Activated naive CD4-positive, alpha-beta T cell treated with anti-CD3 and anti-CD28 coated beads, Interleukin-2, amount 10 ng/mL, durations not matched to agents 7 days and 5 days (primary cell): ENCODE measurements around the gene BOC.

ENCODE experiments used
- CTCF ChIA-PET: fragments of 350-600 bp; sonication (Branson Sonifier 250); formaldehyde crosslinking; loops from one replicate; lab custom pipeline; 2021; ENCODE audit warnings: antibody characterized with exemption; lab: Charles Lee
- DNase-seq: peaks from one replicate; pipeline ENCODE4 v3.0.0-alpha.2; 2020
- H3K27ac Mint-ChIP-seq: one replicate; pipeline ENCODE4 v1.8.0; 2021; ENCODE audit warnings: mild to moderate bottlenecking, moderate library complexity, mixed read lengths
- H3K27me3 Mint-ChIP-seq: one replicate; pipeline ENCODE4 v1.8.0; 2021; ENCODE audit warnings: mild to moderate bottlenecking, mixed read lengths
- H3K36me3 Mint-ChIP-seq: one replicate; pipeline ENCODE4 v1.8.0; 2021; ENCODE audit warnings: mixed read lengths
- H3K4me1 Mint-ChIP-seq: one replicate; pipeline ENCODE4 v1.8.0; 2021; ENCODE audit warnings: mixed read lengths
- H3K4me3 Mint-ChIP-seq: one replicate; pipeline ENCODE4 v1.8.0; 2021; ENCODE audit warnings: mild to moderate bottlenecking, moderate library complexity, mixed read lengths
- H3K9me3 Mint-ChIP-seq: one replicate; pipeline ENCODE4 v1.8.0; 2021; ENCODE audit warnings: mixed read lengths

Gene BOC

DNA sequence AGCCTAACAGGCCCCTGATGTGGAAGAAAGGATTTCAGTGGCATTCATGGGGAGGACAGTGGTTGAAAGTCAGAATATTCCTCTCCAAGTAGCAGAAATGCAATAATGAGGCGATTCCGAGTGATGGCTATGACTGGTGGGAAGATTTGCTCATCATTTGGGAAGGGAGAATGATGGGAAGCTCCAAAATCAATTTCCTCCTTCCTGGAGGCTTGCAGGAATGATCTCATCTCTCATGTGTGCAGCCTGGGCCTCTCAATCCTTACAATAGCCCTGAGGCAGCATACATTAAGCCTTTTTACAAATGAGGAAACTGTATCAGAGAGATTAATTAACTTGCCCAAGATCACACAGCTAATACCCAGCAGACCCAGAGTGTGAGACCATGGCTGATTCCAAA is 58.7 kb downstream of the BOC start:
- no peaks in the 10 kb centered on the region for H3K4me1 Mint-ChIP-seq
- H3K27me3 Mint-ChIP-seq = peaks cover 17% of the 10 kb centered on the region
- no peaks in the 10 kb centered on the region for H3K36me3 Mint-ChIP-seq
- no peak overlapping the region for H3K4me3 Mint-ChIP-seq
- H3K27ac Mint-ChIP-seq = no peak overlapping the region
- H3K9me3 Mint-ChIP-seq = no peaks in the 10 kb centered on the region
- DNase-seq = no peak
- CTCF ChIA-PET = no interaction called here

DNA sequence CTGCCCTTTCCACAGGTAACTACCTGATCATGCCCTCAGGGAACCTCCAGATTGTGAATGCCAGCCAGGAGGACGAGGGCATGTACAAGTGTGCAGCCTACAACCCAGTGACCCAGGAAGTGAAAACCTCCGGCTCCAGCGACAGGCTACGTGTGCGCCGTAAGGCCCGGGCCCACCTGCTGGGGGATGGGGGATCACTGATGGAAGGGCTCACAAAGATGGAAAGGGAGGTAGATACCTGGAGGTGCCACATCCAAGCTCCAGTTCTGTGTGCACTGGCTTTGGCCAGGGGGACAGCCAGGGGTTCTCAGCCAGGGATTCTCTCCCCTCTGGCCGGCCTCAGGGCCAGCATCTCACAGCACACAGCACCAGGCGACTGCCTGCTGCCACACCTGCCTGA is 59.4 kb downstream of the BOC start:
- Mint-ChIP-seq H3K27me3 (peaks cover 15% of the 10 kb centered on the region), H3K4me3 (no peak overlapping the region), H3K27ac (no peak overlapping the region), H3K36me3 (no peaks in the 10 kb centered on the region), H3K9me3 (no peaks in the 10 kb centered on the region), H3K4me1 (peaks cover 1% of the 10 kb centered on the region)
- CTCF ChIA-PET = no interaction called here
- no peak for DNase-seq

DNA sequence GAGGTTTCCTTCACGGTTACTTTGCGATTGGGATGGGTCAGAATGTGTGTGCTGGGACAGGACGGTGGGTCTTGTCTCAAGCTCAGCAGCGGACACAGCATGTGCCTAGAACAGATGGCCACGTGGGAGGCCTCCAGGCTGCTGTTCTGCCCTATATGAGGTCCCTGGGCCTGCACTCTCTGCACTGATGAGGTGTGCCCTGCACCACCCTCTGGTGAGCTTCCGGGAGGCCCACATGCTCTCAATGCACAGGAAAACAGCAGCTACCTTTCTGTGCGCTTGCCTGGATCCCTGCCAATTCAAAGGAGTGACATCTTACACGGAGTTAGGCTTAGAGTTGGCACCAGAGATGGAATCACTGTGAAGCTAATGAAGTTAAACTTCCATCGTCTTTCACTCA is 59.8 kb downstream of the BOC start:
- Mint-ChIP-seq H3K27ac (no peak overlapping the region), H3K27me3 (peaks cover 15% of the 10 kb centered on the region), H3K4me1 (peaks cover 5% of the 10 kb centered on the region), H3K4me3 (no peak overlapping the region), H3K9me3 (no peaks in the 10 kb centered on the region), H3K36me3 (no peaks in the 10 kb centered on the region)
- CTCF ChIA-PET = no interaction called here
- DNase-seq = no peak

DNA sequence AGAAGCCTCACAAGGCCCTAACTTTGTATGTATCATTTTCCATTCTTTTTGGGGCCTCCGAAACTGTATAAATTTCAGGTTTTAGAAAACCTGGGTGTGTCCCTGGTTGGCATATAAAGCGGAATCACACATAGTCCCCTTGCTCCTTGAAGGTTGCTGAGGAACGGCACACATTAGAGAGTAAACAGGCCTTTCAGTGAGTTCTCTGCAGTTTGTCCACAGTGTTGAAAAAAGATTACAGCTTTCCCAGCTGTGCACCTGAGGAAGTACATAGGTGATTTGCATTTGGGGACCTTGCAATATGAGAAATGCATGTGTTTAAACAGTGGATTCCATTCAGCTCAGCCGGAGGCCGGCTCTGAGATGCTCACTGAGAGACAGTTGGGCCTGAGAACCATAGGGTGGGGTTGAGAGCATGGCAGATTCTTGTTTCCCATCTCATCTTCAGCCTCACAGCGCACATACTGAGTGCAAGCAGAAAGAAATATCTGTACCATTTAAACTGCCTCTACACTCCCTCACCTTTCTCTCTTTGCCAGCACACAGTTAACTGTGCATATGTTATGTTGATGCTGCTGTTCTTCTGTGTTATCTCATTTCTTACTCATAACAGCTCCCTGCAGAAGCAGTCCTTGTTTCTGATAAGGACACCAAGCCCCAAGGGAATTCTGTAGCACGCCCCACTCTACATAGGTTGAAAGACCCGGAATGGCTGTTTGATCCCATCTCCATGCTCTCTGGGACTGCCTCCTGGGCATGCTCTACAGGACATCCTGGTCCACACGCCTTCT is 60.4 kb downstream of the BOC start:
- H3K27ac Mint-ChIP-seq = no peak overlapping the region
- no peak for DNase-seq
- H3K9me3 Mint-ChIP-seq = no peaks in the 10 kb centered on the region
- CTCF ChIA-PET = no interaction called here
- H3K4me3 Mint-ChIP-seq = no peak overlapping the region
- H3K4me1 Mint-ChIP-seq = peaks cover 10% of the 10 kb centered on the region
- no peaks in the 10 kb centered on the region for H3K36me3 Mint-ChIP-seq
- H3K27me3 Mint-ChIP-seq = peaks cover 15% of the 10 kb centered on the region

DNA sequence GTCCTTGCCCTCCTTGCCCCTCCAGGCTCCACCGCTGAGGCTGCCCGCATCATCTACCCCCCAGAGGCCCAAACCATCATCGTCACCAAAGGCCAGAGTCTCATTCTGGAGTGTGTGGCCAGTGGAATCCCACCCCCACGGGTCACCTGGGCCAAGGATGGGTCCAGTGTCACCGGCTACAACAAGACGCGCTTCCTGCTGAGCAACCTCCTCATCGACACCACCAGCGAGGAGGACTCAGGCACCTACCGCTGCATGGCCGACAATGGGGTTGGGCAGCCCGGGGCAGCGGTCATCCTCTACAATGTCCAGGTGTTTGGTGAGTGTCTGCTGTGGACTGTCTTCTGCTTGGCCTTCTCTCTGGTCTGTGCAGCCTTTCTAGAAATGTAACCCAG is 61.0 kb downstream of the BOC start:
- peaks cover 15% of the 10 kb centered on the region for H3K27me3 Mint-ChIP-seq
- no peak overlapping the region for H3K4me3 Mint-ChIP-seq
- no peak for DNase-seq
- CTCF ChIA-PET = interaction anchor here (1.0 kb wide), 1 partner anchor 221 kb away, joined by 3 read pairs; no protein-coding TSS in a partner anchor
- H3K36me3 Mint-ChIP-seq = no peaks in the 10 kb centered on the region
- H3K27ac Mint-ChIP-seq = no peak overlapping the region
- H3K9me3 Mint-ChIP-seq = no peaks in the 10 kb centered on the region
- peaks cover 10% of the 10 kb centered on the region for H3K4me1 Mint-ChIP-seq

DNA sequence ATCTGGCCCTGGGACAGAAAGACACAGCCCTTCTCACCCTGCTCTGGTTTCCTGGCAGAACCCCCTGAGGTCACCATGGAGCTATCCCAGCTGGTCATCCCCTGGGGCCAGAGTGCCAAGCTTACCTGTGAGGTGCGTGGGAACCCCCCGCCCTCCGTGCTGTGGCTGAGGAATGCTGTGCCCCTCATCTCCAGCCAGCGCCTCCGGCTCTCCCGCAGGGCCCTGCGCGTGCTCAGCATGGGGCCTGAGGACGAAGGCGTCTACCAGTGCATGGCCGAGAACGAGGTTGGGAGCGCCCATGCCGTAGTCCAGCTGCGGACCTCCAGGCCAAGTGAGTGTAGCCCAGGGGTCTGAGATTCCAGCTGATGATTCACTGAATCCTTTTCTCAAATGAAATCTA is 61.7 kb downstream of the BOC start:
- H3K4me1 Mint-ChIP-seq = peaks cover 10% of the 10 kb centered on the region
- H3K27me3 Mint-ChIP-seq = peaks cover 11% of the 10 kb centered on the region
- no peak overlapping the region for H3K27ac Mint-ChIP-seq
- no peaks in the 10 kb centered on the region for H3K9me3 Mint-ChIP-seq
- H3K36me3 Mint-ChIP-seq = no peaks in the 10 kb centered on the region
- CTCF ChIA-PET = interaction anchor here (0.6 to 1.0 kb wide), 2 partner anchors 222 to 539 kb away, joined by 3 read pairs; no protein-coding TSS in a partner anchor
- no peak overlapping the region for H3K4me3 Mint-ChIP-seq
- no peak for DNase-seq

DNA sequence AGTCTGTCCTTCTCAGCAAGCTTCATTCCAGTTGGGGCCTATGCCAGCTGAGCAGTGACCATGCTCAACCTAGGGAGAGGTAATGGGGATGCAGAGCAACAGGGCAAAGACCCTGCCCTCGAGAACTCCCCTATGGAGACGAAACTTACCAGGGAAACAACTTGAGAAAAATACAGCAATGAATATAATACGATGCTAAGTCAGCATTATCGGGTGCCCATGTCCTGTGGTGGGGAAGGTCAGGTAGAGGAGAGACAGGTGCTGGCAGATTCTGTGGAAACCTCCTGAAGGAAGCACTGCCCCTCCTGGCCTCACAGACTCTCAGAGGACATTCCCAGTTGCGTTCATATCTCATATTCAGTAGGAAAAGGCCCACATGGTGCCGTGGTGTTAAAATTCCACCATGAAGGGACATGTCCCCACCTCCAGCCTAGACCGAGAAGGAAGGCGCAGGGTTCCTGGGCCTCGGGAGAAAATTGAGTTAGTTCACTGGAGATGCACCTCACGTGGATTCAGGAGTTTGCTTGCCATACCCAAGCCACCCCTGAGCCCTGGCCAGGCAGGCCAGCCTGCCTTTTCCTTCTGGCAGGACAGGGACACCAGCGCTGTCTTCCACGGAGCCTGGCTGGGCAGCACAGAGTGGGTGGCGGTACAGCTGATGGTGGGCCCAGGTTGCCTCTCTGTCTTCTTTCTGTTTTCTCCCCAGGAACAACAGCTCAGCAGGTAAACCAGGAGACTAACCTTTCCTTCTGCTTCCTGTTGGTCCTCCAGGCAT is 62.4 kb downstream of the BOC start:
- DNase-seq = no peak
- Mint-ChIP-seq H3K27me3 (peaks cover 9% of the 10 kb centered on the region), H3K27ac (no peak overlapping the region), H3K4me3 (no peak overlapping the region), H3K9me3 (no peaks in the 10 kb centered on the region), H3K36me3 (no peaks in the 10 kb centered on the region), H3K4me1 (peaks cover 10% of the 10 kb centered on the region)
- CTCF ChIA-PET = interaction anchor here (1.2 kb wide), 1 partner anchor 9 kb away, joined by 3 read pairs; no protein-coding TSS in a partner anchor

DNA sequence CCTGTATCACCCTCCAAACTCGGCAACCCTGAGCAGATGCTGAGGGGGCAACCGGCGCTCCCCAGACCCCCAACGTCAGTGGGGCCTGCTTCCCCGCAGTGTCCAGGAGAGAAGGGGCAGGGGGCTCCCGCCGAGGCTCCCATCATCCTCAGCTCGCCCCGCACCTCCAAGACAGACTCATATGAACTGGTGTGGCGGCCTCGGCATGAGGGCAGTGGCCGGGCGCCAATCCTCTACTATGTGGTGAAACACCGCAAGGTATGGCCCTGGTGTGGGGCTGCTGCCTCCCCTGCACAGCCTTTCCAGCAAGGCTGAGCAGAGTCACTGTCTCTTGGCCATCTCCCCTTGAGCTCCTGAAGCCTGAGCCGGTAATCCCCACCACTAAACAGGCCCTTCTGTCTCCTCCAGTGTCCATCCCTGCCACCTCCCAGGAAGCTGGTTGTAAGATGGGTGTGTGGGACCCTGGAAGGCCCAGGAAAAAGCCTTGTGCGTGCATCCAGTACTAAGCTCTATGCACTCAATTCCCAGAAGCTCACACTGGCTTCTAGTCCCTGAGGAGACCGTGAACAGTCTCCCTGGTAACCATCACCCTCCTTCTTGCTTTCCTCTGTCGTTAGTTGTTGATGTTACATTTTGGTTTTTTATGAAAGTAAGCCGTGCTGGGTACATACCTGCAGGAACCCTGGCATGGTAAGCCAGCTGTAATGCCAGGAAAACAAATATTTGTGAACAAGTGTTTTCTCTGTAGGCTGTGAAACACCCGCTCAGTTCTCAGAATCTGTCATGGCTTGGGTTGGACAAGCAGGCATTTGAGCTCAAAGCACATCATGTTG is 63.3 kb downstream of the BOC start:
- DNase-seq = no peak
- CTCF ChIA-PET = interaction anchor here (1.2 kb wide), 1 partner anchor 10 kb away, joined by 3 read pairs; no protein-coding TSS in a partner anchor
- peaks cover 10% of the 10 kb centered on the region for H3K4me1 Mint-ChIP-seq
- no peak overlapping the region for H3K4me3 Mint-ChIP-seq
- H3K9me3 Mint-ChIP-seq = no peaks in the 10 kb centered on the region
- H3K27me3 Mint-ChIP-seq = peaks cover 12% of the 10 kb centered on the region
- no peaks in the 10 kb centered on the region for H3K36me3 Mint-ChIP-seq
- H3K27ac Mint-ChIP-seq = no peak overlapping the region

DNA sequence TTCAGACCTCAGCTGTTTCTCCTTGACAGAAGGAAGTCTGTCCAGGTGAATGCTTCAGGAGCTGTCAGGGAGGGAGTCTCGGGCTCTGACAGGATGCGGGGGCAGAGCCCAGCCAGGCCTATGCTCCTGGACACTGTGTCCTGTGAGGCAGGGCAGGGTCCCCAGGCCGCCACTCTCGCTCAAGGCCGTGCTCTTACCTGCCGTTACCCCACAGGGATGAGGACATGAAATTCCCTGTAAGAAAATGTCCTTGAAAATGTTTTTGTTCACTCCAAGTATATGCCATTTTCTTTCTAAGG is 63.9 kb downstream of the BOC start:
- Mint-ChIP-seq H3K27me3 (peaks cover 12% of the 10 kb centered on the region), H3K4me1 (peaks cover 10% of the 10 kb centered on the region), H3K27ac (no peak overlapping the region), H3K36me3 (no peaks in the 10 kb centered on the region), H3K4me3 (no peak overlapping the region), H3K9me3 (no peaks in the 10 kb centered on the region)
- DNase-seq = no peak
- CTCF ChIA-PET = no interaction called here

DNA sequence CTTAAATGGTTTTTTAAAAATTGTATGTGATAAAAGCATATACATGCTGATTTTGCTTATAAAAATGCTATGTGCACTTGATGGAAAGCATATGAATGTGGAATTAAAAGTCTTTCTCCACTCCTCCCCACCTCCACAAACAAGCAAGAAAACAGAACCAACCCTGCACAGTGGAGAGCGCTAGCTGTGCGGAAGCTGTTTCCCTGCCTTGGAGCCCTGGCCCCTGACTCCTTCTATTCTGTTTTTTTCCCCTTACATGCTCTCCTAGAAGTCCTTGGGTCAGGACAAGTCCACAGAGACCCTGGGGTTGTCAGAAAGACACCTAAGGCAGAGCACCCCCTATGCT is 64.2 kb downstream of the BOC start:
- DNase-seq = no peak
- H3K27ac Mint-ChIP-seq = no peak overlapping the region
- H3K36me3 Mint-ChIP-seq = no peaks in the 10 kb centered on the region
- peaks cover 12% of the 10 kb centered on the region for H3K27me3 Mint-ChIP-seq
- CTCF ChIA-PET = no interaction called here
- H3K4me1 Mint-ChIP-seq = peaks cover 10% of the 10 kb centered on the region
- no peaks in the 10 kb centered on the region for H3K9me3 Mint-ChIP-seq
- no peak overlapping the region for H3K4me3 Mint-ChIP-seq

DNA sequence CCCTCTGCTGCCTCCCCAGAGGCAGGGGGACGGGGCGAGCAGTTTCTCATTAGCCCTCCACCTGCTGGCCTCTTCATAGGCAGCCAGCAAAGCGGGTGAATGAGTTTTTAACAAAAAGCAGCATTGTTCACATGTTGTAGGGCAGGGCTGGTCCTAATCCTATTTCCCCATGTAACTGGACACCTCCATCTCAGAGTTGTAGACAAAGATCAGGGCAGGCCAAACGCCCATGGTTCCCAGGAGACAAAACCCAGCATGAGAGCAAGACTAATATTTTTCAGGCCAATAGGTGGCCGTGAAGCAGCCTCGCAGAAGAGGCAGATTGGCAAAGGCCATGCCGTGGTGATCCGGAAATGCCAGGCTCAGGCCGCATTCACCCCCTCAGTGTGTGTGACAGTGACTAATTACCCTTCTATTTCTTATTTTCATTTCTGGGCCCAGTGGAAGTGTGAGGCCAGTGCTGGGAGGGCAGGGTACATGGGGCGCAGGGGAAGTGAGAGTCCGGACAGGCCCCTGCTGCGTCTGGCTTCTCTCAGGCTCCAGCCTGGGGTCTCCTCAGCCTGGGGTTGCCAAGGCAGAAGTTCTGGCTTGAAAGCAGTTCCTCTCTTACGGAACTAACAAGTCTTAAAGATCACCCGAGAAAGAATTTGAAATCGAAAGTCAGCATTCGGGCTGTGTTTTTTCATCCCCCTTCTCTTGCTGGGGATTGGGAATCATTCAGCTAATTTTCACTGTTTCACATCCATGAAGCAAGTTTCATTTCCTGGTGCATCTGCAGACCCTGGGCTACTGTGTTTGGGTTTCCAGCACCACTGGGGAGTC is 64.8 kb downstream of the BOC start:
- Mint-ChIP-seq H3K9me3 (no peaks in the 10 kb centered on the region), H3K27ac (no peak overlapping the region), H3K36me3 (no peaks in the 10 kb centered on the region), H3K27me3 (peaks cover 12% of the 10 kb centered on the region), H3K4me3 (peak overlapping the region; percentile 59), H3K4me1 (peaks cover 10% of the 10 kb centered on the region)
- DNase-seq = no peak
- CTCF ChIA-PET = interaction anchor here (1.1 kb wide), 1 partner anchor 12 kb away, joined by 4 read pairs; no protein-coding TSS in a partner anchor

DNA sequence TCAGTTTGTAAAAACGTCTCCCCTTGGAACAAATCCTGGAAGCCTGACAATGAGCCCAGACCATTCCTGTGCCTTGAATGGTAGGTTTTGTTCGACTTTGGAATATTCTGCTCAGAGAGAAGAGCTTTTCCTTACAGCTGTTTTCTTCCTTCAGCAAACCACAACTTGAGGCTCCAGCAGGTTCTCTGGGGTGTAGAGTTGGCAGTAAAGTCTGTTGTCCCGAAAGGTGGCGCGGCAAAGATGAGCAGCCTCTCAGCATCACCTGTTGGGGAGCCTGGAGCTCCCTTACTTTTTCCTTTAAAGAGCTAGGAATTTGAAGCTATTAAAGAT is 65.4 kb downstream of the BOC start:
- Mint-ChIP-seq H3K4me3 (no peak overlapping the region), H3K4me1 (peaks cover 10% of the 10 kb centered on the region), H3K27ac (no peak overlapping the region), H3K36me3 (no peaks in the 10 kb centered on the region), H3K9me3 (no peaks in the 10 kb centered on the region), H3K27me3 (peaks cover 12% of the 10 kb centered on the region)
- CTCF ChIA-PET = interaction anchor here (1.1 kb wide), 1 partner anchor 11 kb away, joined by 4 read pairs; no protein-coding TSS in a partner anchor
- DNase-seq = no peak

DNA sequence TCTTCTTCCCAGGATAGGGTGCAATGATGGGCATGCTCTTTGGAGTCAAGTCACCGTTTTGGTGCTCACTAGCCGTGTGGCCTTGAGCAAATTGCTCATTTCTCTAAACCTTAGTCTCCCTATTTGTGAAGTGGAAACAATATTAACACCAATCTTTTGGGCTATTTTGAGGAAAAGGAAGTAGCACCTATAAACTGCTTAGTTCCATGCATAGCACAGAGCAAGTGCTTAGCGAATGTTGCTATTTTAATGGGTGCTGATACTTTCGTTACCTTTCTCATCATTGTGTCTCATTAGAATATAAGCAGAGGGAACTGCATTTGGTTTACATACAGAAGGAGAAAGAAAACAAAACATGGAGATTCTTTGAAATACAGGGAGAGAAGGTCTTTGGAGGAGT is 66.1 kb downstream of the BOC start:
- Mint-ChIP-seq H3K36me3 (no peaks in the 10 kb centered on the region), H3K4me1 (peaks cover 10% of the 10 kb centered on the region), H3K27ac (no peak overlapping the region), H3K4me3 (no peak overlapping the region), H3K9me3 (no peaks in the 10 kb centered on the region), H3K27me3 (peaks cover 19% of the 10 kb centered on the region)
- CTCF ChIA-PET = interaction anchor here (1.1 kb wide), 1 partner anchor 11 kb away, joined by 4 read pairs; no protein-coding TSS in a partner anchor
- DNase-seq = no peak
